GM20000 (cell line): ENCODE measurements around the gene CWF19L2.
"Not testable (repeated sequence)": the region's sequence is repeated elsewhere in the genome, so short reads cannot be mapped to it uniquely, and the experiment has no call there.

Experiments used
- DNase-seq: peaks from one replicate; pipeline ENCODE4 v3.0.0; 2012; ENCODE audit warnings: low spot score
- TF ChIP-seq, protein P1 (sequence below): IDR thresholded peaks from 2 replicates; pipeline ENCODE4 v1.5.1; 2012; ENCODE audit warnings: mild to moderate bottlenecking, control low read depth; ENCODE audit errors: extremely low read depth, missing control alignments

CWF19L2 gene

GRCh38 chr11:107392611-107393010 lies 65.0 kb downstream of the CWF19L2 start:
- DNase-seq = no peak
- TF ChIP-seq, protein P1, sequence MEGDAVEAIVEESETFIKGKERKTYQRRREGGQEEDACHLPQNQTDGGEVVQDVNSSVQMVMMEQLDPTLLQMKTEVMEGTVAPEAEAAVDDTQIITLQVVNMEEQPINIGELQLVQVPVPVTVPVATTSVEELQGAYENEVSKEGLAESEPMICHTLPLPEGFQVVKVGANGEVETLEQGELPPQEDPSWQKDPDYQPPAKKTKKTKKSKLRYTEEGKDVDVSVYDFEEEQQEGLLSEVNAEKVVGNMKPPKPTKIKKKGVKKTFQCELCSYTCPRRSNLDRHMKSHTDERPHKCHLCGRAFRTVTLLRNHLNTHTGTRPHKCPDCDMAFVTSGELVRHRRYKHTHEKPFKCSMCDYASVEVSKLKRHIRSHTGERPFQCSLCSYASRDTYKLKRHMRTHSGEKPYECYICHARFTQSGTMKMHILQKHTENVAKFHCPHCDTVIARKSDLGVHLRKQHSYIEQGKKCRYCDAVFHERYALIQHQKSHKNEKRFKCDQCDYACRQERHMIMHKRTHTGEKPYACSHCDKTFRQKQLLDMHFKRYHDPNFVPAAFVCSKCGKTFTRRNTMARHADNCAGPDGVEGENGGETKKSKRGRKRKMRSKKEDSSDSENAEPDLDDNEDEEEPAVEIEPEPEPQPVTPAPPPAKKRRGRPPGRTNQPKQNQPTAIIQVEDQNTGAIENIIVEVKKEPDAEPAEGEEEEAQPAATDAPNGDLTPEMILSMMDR = no peak

DNA sequence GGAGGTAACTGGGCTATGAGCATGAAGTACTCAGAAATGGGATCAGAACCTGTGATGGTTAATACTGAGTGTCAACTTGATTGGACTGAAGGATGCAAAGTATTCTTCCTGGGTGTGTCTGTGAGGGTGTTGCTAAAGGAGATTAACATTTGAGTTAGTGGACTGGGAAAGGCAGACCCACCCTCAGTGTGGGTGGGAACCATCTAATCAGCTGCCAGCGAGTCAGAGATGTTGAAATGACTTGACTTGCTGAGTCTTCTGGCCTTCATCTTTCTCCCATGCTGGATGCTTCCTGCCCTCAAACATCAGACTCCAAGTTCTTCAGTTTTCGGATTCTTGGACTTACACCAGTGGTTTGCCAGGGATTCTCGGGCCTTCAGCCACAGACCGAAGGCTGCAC lies 66.9 kb downstream of the CWF19L2 start:
- DNase-seq = not testable (repeated sequence)

DNA sequence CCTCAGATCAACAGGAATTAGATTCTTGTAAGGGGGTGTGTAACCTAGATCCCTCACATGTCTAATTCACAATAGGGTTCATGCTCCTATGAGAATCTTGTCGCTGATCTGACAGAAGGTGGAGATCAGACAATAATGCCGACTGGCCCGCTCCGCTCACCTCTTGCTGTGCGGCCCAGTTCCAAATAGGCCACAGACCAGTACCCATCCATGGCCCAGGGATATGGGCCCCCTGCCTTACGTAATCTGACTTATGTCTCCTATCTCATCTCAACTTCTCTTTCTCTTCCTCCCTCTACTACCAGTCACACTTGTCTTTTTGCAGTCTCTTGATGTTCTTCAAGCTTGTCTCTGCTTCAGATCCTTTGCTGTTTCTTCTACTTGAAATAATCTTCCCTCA lies 70.0 kb downstream of the CWF19L2 start:
- TF ChIP-seq, protein P1 = no peak
- no peak for DNase-seq

DNA sequence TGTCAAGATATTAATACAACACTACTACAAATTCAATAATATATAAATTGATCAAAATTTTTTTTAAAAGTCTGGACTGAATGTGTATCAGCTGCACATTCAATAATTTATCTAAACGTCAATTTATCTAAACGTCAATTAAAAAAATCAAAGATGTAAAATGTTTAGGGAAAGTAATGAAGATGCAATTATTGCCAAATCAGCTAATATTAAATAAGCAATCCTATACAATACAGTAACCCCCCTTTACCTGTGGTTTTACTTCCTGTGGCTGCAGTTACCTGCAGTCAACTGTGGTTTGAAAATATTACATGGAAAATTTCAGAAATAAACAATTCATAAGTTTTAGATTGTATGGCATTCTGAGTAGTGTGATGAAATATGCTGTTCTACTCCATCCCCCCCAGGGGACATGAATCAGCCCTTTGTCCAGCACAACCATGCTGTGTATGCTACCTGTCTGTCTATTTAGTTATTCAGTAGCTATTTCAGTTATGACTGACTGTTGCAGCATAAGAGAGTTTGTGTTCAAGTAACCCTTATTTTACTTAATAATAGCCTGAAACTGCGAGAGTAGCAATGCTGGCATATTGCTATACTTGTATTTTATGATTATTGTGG lies 72.2 kb downstream of the CWF19L2 start:
- TF ChIP-seq, protein P1 = no peak
- DNase-seq = no peak

DNA sequence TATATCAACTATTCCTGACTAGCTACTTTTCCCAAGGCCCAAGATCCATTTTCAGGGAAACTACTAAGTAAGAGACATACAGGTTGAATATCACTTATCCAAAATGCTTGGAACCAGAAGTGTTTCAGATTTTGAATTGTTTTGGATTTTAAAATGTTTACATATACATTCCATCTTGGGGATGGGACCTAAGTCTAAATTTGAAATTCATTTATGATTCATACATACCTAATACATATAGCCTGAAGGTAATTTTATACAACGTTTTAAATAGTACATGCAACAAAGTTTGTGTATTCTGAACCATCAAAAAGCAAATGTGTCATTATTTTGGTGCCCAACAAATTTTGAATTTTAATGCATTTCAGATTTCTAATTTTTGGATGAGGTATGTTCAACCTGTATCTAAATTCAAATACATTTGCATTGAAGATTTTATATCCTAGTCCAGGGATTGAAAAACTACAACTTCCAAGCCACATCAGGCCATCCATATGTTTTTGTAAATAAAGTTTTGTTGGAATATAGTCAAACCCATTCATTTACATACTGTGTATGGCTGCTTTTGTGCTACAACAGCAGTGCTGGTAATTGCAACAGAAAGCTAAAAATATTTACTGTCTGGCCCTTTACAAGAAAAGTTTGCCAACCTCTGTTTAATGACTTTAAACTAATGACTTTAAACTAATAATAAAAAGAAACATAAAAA lies 73.3 kb downstream of the CWF19L2 start:
- DNase-seq = no peak

DNA sequence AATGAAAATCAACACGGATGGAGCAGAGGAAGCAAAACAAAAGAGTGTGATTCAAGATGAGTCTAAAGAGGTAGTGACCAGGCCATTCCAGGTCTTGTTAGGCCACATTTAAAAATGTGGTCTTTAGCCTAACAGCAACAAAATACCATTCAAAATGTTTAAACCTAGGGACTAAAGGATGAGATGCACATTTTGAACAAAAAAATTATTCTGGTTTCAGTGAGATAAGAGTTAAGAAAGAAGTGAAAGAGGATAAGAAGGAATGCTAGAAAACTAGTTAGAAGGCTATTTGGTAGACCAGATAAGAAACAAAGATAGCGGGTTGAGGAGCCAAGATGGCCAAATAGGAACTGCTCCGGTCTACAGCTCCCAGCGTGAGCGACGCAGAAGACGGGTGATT lies 85.2 kb downstream of the CWF19L2 start:
- DNase-seq = no peak
- TF ChIP-seq, protein P1 = no peak

More for the DNA sequence above, 73.3 kb downstream of the CWF19L2 start:
- TF ChIP-seq, protein P1 = no peak

DNA sequence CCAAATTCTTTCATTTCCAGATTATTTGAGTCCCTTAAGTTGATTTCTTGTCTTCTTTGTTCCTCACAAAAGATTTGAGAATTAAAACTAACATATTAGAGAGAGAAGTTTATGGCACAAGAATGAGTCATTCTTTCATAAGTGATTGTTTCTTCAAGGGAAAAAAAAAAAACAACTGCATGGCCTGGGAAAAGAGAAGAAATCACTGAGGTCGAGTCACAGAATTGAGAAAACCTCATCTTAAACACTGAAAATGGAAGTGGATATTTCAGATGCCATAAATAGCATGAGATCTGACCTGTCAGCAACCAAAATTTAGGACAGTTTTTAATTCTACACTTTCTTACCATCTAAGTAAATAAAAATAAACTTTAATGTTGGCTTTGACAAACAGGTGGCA lies 87.2 kb downstream of the CWF19L2 start:
- TF ChIP-seq, protein P1 = no peak
- DNase-seq = no peak

DNA sequence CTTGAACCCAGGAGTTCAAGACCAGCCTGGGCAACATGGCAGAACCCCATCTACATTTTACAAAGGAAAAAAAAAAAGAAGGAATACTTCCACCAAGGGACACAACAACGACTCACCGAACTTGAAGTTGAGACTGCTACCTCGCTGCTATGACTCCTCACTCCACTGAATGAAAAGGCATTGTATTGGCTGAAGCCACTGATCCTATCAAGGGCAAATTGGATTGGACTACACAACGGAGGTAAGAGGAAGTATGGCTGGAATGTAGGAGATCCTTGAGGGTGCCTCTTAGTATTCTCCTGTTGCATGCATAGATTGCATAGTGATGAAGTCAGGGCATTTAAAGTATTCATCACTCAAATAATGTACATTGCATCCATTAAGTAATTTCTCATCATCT lies 97.9 kb downstream of the CWF19L2 start:
- DNase-seq = no peak
- TF ChIP-seq, protein P1 = no peak
